ENCODE data around the gene CD4. TPM values are rescaled to one million over a fixed set of nuclear protein-coding genes. Genes with fewer than 3 reads are reported as not detected.
A peak's percentile ranks its signal among the peaks of the same experiment; 100 is the strongest.
"Not testable (repeated sequence)": the region's sequence is repeated elsewhere in the genome, so short reads cannot be mapped to it uniquely, and the experiment has no call there.

CD4 gene
- total RNA-seq, 1 experiment from 2014 or later, result not detected

GRCh38 chr12:6845395-6845794 lies 56.1 kb downstream of the CD4 start:
- DNase-seq (ENCODE audit: low read depth), result no peak

GRCh38 chr12:6846316-6846869 lies 57.1 kb downstream of the CD4 start:
- no peak for DNase-seq (ENCODE audit: low read depth)

- DNase-seq (ENCODE audit: low read depth), result no peak
Observed at GRCh38 chr12:6847676-6848075, 58.3 kb downstream of the CD4 start.

- no peak for DNase-seq (ENCODE audit: low read depth)
Observed at GRCh38 chr12:6849427-6849826, 60.1 kb downstream of the CD4 start.

GRCh38 chr12:6849976-6850560 lies 60.7 kb downstream of the CD4 start:
- DNase-seq (ENCODE audit: low read depth), result no peak

- DNase-seq (ENCODE audit: low read depth), result no peak
Observed at GRCh38 chr12:6850796-6851152, 61.4 kb downstream of the CD4 start.

GRCh38 chr12:6851153-6851920 lies 62.0 kb downstream of the CD4 start, which contains the start of gene CDCA3:
CDCA3 (minus strand) TSS chr12:6851286; CDS start chr12:6850952, 334 bp downstream.
- DNase-seq (ENCODE audit: low read depth), result peak; percentile 97

- DNase-seq (ENCODE audit: low read depth), result peak; percentile 100
Observed at GRCh38 chr12:6851921-6852650, 62.8 kb downstream of the CD4 start, which contains the start of gene USP5. USP5 (plus strand) TSS chr12:6852150; CDS start chr12:6852180, 30 bp downstream.

GRCh38 chr12:6852651-6853354 lies 63.5 kb downstream of the CD4 start:
- peak; percentile 71 for DNase-seq (ENCODE audit: low read depth)

GRCh38 chr12:6853626-6854025 lies 64.3 kb downstream of the CD4 start:
- no peak for DNase-seq (ENCODE audit: low read depth)

GRCh38 chr12:6854036-6854435 lies 64.7 kb downstream of the CD4 start:
- no peak for DNase-seq (ENCODE audit: low read depth)

- DNase-seq (ENCODE audit: low read depth), result no peak
Observed at GRCh38 chr12:6855322-6855721, 66.0 kb downstream of the CD4 start.

- DNase-seq (ENCODE audit: low read depth), result no peak
Observed at GRCh38 chr12:6858799-6859198, 69.5 kb downstream of the CD4 start.

- no peak for DNase-seq (ENCODE audit: low read depth)
Observed at GRCh38 chr12:6860116-6860515, 70.8 kb downstream of the CD4 start.

- no peak for DNase-seq (ENCODE audit: low read depth)
Observed at GRCh38 chr12:6860942-6861341, 71.6 kb downstream of the CD4 start.

- DNase-seq (ENCODE audit: low read depth), result no peak
Observed at GRCh38 chr12:6861391-6861790, 72.1 kb downstream of the CD4 start.

GRCh38 chr12:6863033-6863432 lies 73.7 kb downstream of the CD4 start:
- DNase-seq (ENCODE audit: low read depth), result no peak

- DNase-seq (ENCODE audit: low read depth), result no peak
Observed at GRCh38 chr12:6863586-6864321, 74.4 kb downstream of the CD4 start.

GRCh38 chr12:6865307-6865706 lies 76.0 kb downstream of the CD4 start:
- DNase-seq (ENCODE audit: low read depth), result not testable (repeated sequence)

GRCh38 chr12:6866163-6866919 lies 77.0 kb downstream of the CD4 start:
- DNase-seq (ENCODE audit: low read depth), result no peak

Measured in HT1080 (cell line).